Spinal cord (tissue), 10 donors: Measurements from ENCODE around the gene CRYBB3. TPM values are rescaled to one million over a fixed set of nuclear protein-coding genes. Genes with fewer than 3 reads are reported as not detected.
"Not testable (repeated sequence)": the region's sequence is repeated elsewhere in the genome, so short reads cannot be mapped to it uniquely, and the experiment has no call there.

Source experiments
- DNase-seq, 6 donors: peaks; one replicate each; pipeline versions ENCODE4 v3.0.0 to v3.0.0-alpha.2; 2013 to 2015; ENCODE audit warnings: low spot score in 6 of 6, low read depth in 4 of 6
- H3K27ac ChIP-seq: one replicate; pipeline ENCODE4 v1.5.1; 2013; ENCODE audit warnings: low read depth, low read length, control low read depth
- H3K27me3 ChIP-seq: one replicate; pipeline ENCODE4 v1.6.1; 2013; ENCODE audit warnings: low read length; ENCODE audit not compliant: control insufficient read depth, insufficient read depth
- H3K36me3 ChIP-seq: one replicate; pipeline ENCODE4 v1.6.1; 2013; ENCODE audit warnings: low read length; ENCODE audit not compliant: control insufficient read depth, insufficient read depth
- H3K4me1 ChIP-seq: one replicate; pipeline ENCODE4 v1.6.1; 2013; ENCODE audit warnings: low read length; ENCODE audit not compliant: control insufficient read depth, insufficient read depth
- H3K4me3 ChIP-seq: one replicate; pipeline ENCODE4 v1.5.1; 2013; ENCODE audit warnings: low read depth, low read length, control low read depth
- H3K9me3 ChIP-seq: one replicate; pipeline ENCODE4 v1.6.1; 2013; ENCODE audit warnings: low read length; ENCODE audit not compliant: control insufficient read depth, insufficient read depth
- WGBS: methylation state at CpG from one replicate; pipeline ENCODE4 v1.1.5; 2013; ENCODE audit warnings: missing lambda C conversion rate; ENCODE audit not compliant: insufficient coverage; 5-methylcytosine and 5-hydroxymethylcytosine counted together
- polyA plus RNA-seq, 2 donors: library from polyadenylated mRNA; unstranded; fragments of 120-200 nt; gene quantifications; one replicate each; pipeline ENCODE4 v1.2.1, GENCODE V29; 2013; ENCODE audit not compliant: insufficient read length in 2 of 2
- total RNA-seq, 2 donors: library from RNA; depleted of rRNA in 1 of 2; stranded (reverse); fragments of 120-200 nt in 1 of 2; fragments of >200 nt in 1 of 2; gene quantifications; one replicate each; pipeline versions ENCODE4 v1.2.3 to v1.2.4, GENCODE V29; 2013 to 2014
- donor health status: healthy.

Gene CRYBB3
- total and polyA plus RNA-seq, 4 donors: 0.28 to 1.6 (median 0.60) TPM; not detected in 1

GRCh38 chr22:25216230-25216629, 16.6 kb downstream of the CRYBB3 start:
- Histone ChIP-seq H3K4me3 (no peak overlapping the region), H3K4me1 (peaks cover 8% of the 10 kb centered on the region), H3K27me3 (no peaks in the 10 kb centered on the region), H3K27ac (no peak overlapping the region), H3K36me3 (no peaks in the 10 kb centered on the region), H3K9me3 (no peaks in the 10 kb centered on the region)
- no CpG with 5 or more reads among the region's 2 CpGs for WGBS
- no peak for DNase-seq

GRCh38 chr22:25219211-25219689, 19.6 kb downstream of the CRYBB3 start, which contains the start of gene CRYBB2:
CRYBB2 (plus strand) TSS chr22:25219639; CDS start chr22:25221430, 1,791 bp downstream.
- Histone ChIP-seq H3K9me3 (no peaks in the 10 kb centered on the region), H3K4me3 (no peak within 1 kb of the TSS), H3K27me3 (no peaks in the 10 kb centered on the region), H3K27ac (no peak within 1 kb of the TSS), H3K4me1 (peaks cover 8% of the 10 kb centered on the region), H3K36me3 (no peaks in the 10 kb centered on the region)
- DNase-seq: no peak
- 73% methylated on average over 13 of the region's 19 CpGs for WGBS

GRCh38 chr22:25219948-25220442, 20.3 kb downstream of the CRYBB3 start:
- peaks cover 8% of the 10 kb centered on the region for H3K4me1 ChIP-seq
- WGBS: no CpG with 5 or more reads among the region's 4 CpGs
- H3K27ac ChIP-seq: no peak overlapping the region
- no peaks in the 10 kb centered on the region for H3K36me3 ChIP-seq
- no peaks in the 10 kb centered on the region for H3K27me3 ChIP-seq
- H3K4me3 ChIP-seq: no peak overlapping the region
- no peaks in the 10 kb centered on the region for H3K9me3 ChIP-seq
- DNase-seq: peak in 1 of 6 donors; percentile 19

- WGBS: 88% methylated on average over 8 of the region's 8 CpGs
- Histone ChIP-seq H3K27ac (no peak overlapping the region), H3K4me3 (no peak overlapping the region), H3K27me3 (no peaks in the 10 kb centered on the region), H3K9me3 (no peaks in the 10 kb centered on the region), H3K4me1 (peaks cover 8% of the 10 kb centered on the region), H3K36me3 (no peaks in the 10 kb centered on the region)
- no peak for DNase-seq
These were observed 22.1 kb downstream of the CRYBB3 start for GRCh38 chr22:25221790-25222189.

GRCh38 chr22:25223269-25223850, 23.7 kb downstream of the CRYBB3 start:
- Histone ChIP-seq H3K27me3 (no peaks in the 10 kb centered on the region), H3K27ac (no peak overlapping the region), H3K9me3 (no peaks in the 10 kb centered on the region), H3K4me1 (peaks cover 8% of the 10 kb centered on the region), H3K4me3 (no peak overlapping the region), H3K36me3 (no peaks in the 10 kb centered on the region)
- WGBS: 43% methylated on average over 6 of the region's 12 CpGs
- peak in 1 of 6 donors; percentile 9 for DNase-seq

- Histone ChIP-seq H3K4me1 (no peaks in the 10 kb centered on the region), H3K9me3 (no peaks in the 10 kb centered on the region), H3K36me3 (no peaks in the 10 kb centered on the region), H3K27ac (no peak overlapping the region), H3K4me3 (no peak overlapping the region), H3K27me3 (no peaks in the 10 kb centered on the region)
- 83% methylated on average over 11 of the region's 13 CpGs for WGBS
- no peak for DNase-seq
These were observed 29.2 kb downstream of the CRYBB3 start for GRCh38 chr22:25228822-25229221.

GRCh38 chr22:25230760-25231159, 31.1 kb downstream of the CRYBB3 start:
- WGBS: 94% methylated on average over 2 of the region's 2 CpGs
- not testable (repeated sequence) for H3K27me3 ChIP-seq, H3K4me3 ChIP-seq, H3K36me3 ChIP-seq, H3K27ac ChIP-seq, DNase-seq, H3K4me1 ChIP-seq, H3K9me3 ChIP-seq

- peaks cover 3% of the 10 kb centered on the region for H3K27me3 ChIP-seq
- no peak overlapping the region for H3K27ac ChIP-seq
- H3K36me3 ChIP-seq: no peaks in the 10 kb centered on the region
- 78% methylated on average over 4 of the region's 5 CpGs for WGBS
- peaks cover 8% of the 10 kb centered on the region for H3K4me1 ChIP-seq
- no peaks in the 10 kb centered on the region for H3K9me3 ChIP-seq
- no peak overlapping the region for H3K4me3 ChIP-seq
- no peak for DNase-seq
These were observed 32.6 kb downstream of the CRYBB3 start for GRCh38 chr22:25232301-25232700.

GRCh38 chr22:25233706-25234105, 34.0 kb downstream of the CRYBB3 start:
- H3K27me3 ChIP-seq, H3K4me1 ChIP-seq, H3K9me3 ChIP-seq, H3K27ac ChIP-seq, DNase-seq, H3K36me3 ChIP-seq, H3K4me3 ChIP-seq: not testable (repeated sequence)

- WGBS: 6% methylated on average over 26 of the region's 30 CpGs
- peaks cover 8% of the 10 kb centered on the region for H3K4me1 ChIP-seq
- peaks cover 3% of the 10 kb centered on the region for H3K27me3 ChIP-seq
- H3K36me3 ChIP-seq: no peaks in the 10 kb centered on the region
- H3K4me3 ChIP-seq: no peak overlapping the region
- no peaks in the 10 kb centered on the region for H3K9me3 ChIP-seq
- no peak overlapping the region for H3K27ac ChIP-seq
- peak; percentile 44 to 94 (median 68) for DNase-seq
These were observed 36.1 kb downstream of the CRYBB3 start for GRCh38 chr22:25235547-25236290.
